Neuronal stem cell (in vitro differentiated cells): Measurements from ENCODE around the gene TRIM69.

Experiments
- DNase-seq: peaks from one replicate; pipeline ENCODE4 v3.0.0-alpha.2; 2013; ENCODE audit warnings: low spot score
- H2AFZ ChIP-seq: one replicate; pipeline ENCODE4 v1.6.1; 2013; ENCODE audit warnings: mild to moderate bottlenecking, low read length, inconsistent platforms
- H2AK5ac ChIP-seq: 2 replicates; pipeline ENCODE4 v1.6.1; 2013; ENCODE audit warnings: low read depth, mild to moderate bottlenecking, inconsistent platforms, low read length, moderate library complexity, mixed read lengths
- H2BK120ac ChIP-seq: 2 replicates; pipeline ENCODE4 v1.6.1; 2013; ENCODE audit warnings: low read depth, mild to moderate bottlenecking, inconsistent platforms, low read length, moderate library complexity, mixed read lengths
- H2BK12ac ChIP-seq: one replicate; pipeline ENCODE4 v1.6.1; 2013; ENCODE audit warnings: low read length, inconsistent platforms
- H2BK15ac ChIP-seq: 2 replicates; pipeline ENCODE4 v1.6.1; 2013; ENCODE audit warnings: mild to moderate bottlenecking, low read length, inconsistent platforms, mixed read lengths
- H2BK5ac ChIP-seq: one replicate; pipeline ENCODE4 v1.6.1; 2013; ENCODE audit warnings: inconsistent platforms, mild to moderate bottlenecking, low read length, moderate library complexity
- H3K14ac ChIP-seq: one replicate; pipeline ENCODE4 v1.6.1; 2013; ENCODE audit warnings: low read length, inconsistent platforms
- H3K18ac ChIP-seq: 2 replicates; pipeline ENCODE4 v1.6.1; 2013; ENCODE audit warnings: low read length, inconsistent platforms
- H3K23ac ChIP-seq: 2 replicates; pipeline ENCODE4 v1.6.1; 2013; ENCODE audit warnings: low read depth, mild to moderate bottlenecking, mixed read lengths, low read length, inconsistent platforms; ENCODE audit not compliant: poor library complexity
- H3K27ac ChIP-seq: replicated peaks from 3 replicates; pipeline ENCODE4 v1.5.1; 2013; ENCODE audit warnings: low read length, inconsistent platforms
- H3K27me3 ChIP-seq, 3 experiments: 2 replicates each; pipeline ENCODE4 v1.6.1; 2013; ENCODE audit warnings: low read length in 3 of 3, mild to moderate bottlenecking in 2 of 3, inconsistent platforms in 1 of 3, low read depth in 1 of 3, mixed read lengths in 1 of 3, moderate library complexity in 1 of 3; ENCODE audit not compliant: control insufficient read depth in 3 of 3, insufficient read depth in 3 of 3
- H3K36me3 ChIP-seq, 2 donors: replicated peaks in 1 of 2; 2 replicates each; pipeline ENCODE4 v1.6.1; 2013; ENCODE audit warnings: low read length in 2 of 2; ENCODE audit not compliant: control insufficient read depth in 2 of 2, insufficient read depth in 2 of 2
- H3K4ac ChIP-seq: 2 replicates; pipeline ENCODE4 v1.6.1; 2013; ENCODE audit warnings: inconsistent platforms, mild to moderate bottlenecking, low read length, moderate library complexity
- H3K4me1 ChIP-seq, 2 donors: 1 replicate in 1 of 2; 2 replicates in 1 of 2; pipeline ENCODE4 v1.6.1; 2013; ENCODE audit warnings: low read length in 2 of 2, low read depth in 1 of 2; ENCODE audit not compliant: control insufficient read depth in 2 of 2, insufficient read depth in 1 of 2
- H3K4me2 ChIP-seq: one replicate; pipeline ENCODE4 v1.6.1; 2013; ENCODE audit warnings: mild to moderate bottlenecking, low read length, inconsistent platforms; ENCODE audit not compliant: insufficient read depth, poor library complexity, severe bottlenecking
- H3K4me3 ChIP-seq, 2 donors: 2 replicates each; pipeline ENCODE4 v1.5.1; 2013; ENCODE audit warnings: low read length in 2 of 2, mild to moderate bottlenecking in 2 of 2, inconsistent platforms in 1 of 2, moderate library complexity in 1 of 2
- H3K79me1 ChIP-seq: one replicate; pipeline ENCODE4 v1.6.1; 2013; ENCODE audit warnings: low read depth, mild to moderate bottlenecking, inconsistent platforms, low read length, moderate library complexity
- H3K9ac ChIP-seq: one replicate; pipeline ENCODE4 v1.6.1; 2013; ENCODE audit warnings: mild to moderate bottlenecking, low read depth, low read length, inconsistent platforms; ENCODE audit not compliant: poor library complexity
- H3K9me3 ChIP-seq, 2 donors: replicated peaks in 1 of 2; 2 replicates each; pipeline versions ENCODE3 to v1.6.1; 2013; ENCODE audit warnings: low read length in 2 of 2, mild to moderate bottlenecking in 2 of 2, inconsistent platforms in 1 of 2, low read depth in 1 of 2, mixed read lengths in 1 of 2, moderate library complexity in 1 of 2; ENCODE audit not compliant: control insufficient read depth in 2 of 2, insufficient read depth in 1 of 2
- H4K8ac ChIP-seq: one replicate; pipeline ENCODE4 v1.6.1; 2013; ENCODE audit warnings: low read depth, mild to moderate bottlenecking, inconsistent platforms, low read length, moderate library complexity
- H4K91ac ChIP-seq: one replicate; pipeline ENCODE4 v1.6.1; 2013; ENCODE audit warnings: low read length, low read depth, mild to moderate bottlenecking, inconsistent platforms; ENCODE audit not compliant: poor library complexity
- WGBS, 2 donors: extraction: QIAGEN DNeasy Blood & Tissue Kit; methylation state at CpG; one replicate each; pipeline ENCODE4 v1.1.7; 2013; ENCODE audit warnings: missing lambda C conversion rate in 2 of 2, mixed read lengths in 1 of 2; ENCODE audit not compliant: insufficient read length in 2 of 2, insufficient replicate concordance in 1 of 2; ENCODE audit errors: extremely low coverage in 2 of 2; 5-methylcytosine and 5-hydroxymethylcytosine counted together

Gene TRIM69

DNA sequence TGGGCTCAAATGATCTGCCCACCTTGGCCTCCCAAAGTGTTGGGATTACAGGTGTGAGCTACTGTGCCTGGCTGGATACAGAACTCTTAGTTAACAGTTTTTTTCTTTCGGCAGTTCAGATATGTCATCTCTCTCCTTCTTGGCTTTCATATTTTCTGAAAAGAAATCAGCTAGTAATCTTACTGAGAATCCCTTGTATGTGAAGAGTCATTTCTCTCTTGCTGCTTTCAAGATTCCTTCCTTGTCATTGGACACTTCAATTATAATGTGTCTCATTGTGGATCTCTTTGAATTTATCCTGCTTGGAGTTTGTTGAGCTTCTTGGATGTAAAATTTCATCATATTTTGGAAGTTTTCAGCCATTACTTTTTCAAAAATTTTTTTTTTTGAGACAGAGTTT, 17.0 kb downstream of the TRIM69 start:
- Histone ChIP-seq H3K4me3 (no peak overlapping the region), H4K8ac (no peak overlapping the region), H2BK12ac (no peak overlapping the region), H2BK120ac (no peak overlapping the region), H4K91ac (no peak overlapping the region), H3K27ac (no peak overlapping the region), H3K27me3 (no peaks in the 10 kb centered on the region), H3K36me3 (no peaks in the 10 kb centered on the region), H3K4me1 (no peaks in the 10 kb centered on the region), H3K9me3 (no peaks in the 10 kb centered on the region), H2BK15ac (no peak overlapping the region), H3K79me1 (no peaks in the 10 kb centered on the region), H3K14ac (no peak overlapping the region), H3K4me2 (no peak overlapping the region), H2AFZ (no peak overlapping the region), H3K9ac (no peak overlapping the region), H3K18ac (no peak overlapping the region), H2BK5ac (no peak overlapping the region), H3K23ac (no peak overlapping the region), H2AK5ac (no peak overlapping the region), H3K4ac (no peak overlapping the region)
- WGBS, 2 donors: no CpG with 5 or more reads among the region's 1 CpG
- no peak for DNase-seq

DNA sequence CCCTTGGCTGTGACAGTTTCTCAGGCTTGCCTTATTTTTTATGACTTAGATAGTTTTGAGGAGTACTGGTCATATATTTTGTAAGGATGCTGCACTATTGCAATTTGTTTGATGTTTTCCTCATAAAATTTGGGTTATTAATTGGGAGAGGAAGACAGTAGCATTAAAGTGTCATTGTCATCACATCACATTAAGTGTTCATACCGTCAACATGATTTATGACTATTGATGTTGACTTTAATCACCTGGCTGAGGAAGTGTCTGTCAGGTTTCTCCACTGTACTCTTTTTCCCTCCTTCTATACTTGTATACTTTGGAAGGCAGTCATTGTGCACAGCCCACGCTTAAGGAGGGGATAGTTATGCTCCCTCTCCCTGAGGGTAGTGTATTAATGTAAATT, 26.9 kb downstream of the TRIM69 start:
- H4K8ac ChIP-seq: no peak overlapping the region
- H3K23ac ChIP-seq: no peak overlapping the region
- no peak overlapping the region for H3K9ac ChIP-seq
- no peaks in the 10 kb centered on the region for H3K9me3 ChIP-seq
- H3K4me2 ChIP-seq: no peak overlapping the region
- no peaks in the 10 kb centered on the region for H3K4me1 ChIP-seq
- H3K14ac ChIP-seq: no peak overlapping the region
- H3K4me3 ChIP-seq: no peak overlapping the region
- no peaks in the 10 kb centered on the region for H3K79me1 ChIP-seq
- peaks cover 0 to 8% (median 2%) of the 10 kb centered on the region in 3 experiments for H3K27me3 ChIP-seq
- no peak overlapping the region for H2BK15ac ChIP-seq
- no CpG with 5 or more reads among the region's 2 CpGs for WGBS, 2 donors
- H3K27ac ChIP-seq: no peak overlapping the region
- no peak overlapping the region for H2AFZ ChIP-seq
- no peak overlapping the region for H2BK5ac ChIP-seq
- H2AK5ac ChIP-seq: no peak overlapping the region
- H3K36me3 ChIP-seq: no peaks in the 10 kb centered on the region
- no peak overlapping the region for H4K91ac ChIP-seq
- no peak overlapping the region for H3K18ac ChIP-seq
- no peak overlapping the region for H3K4ac ChIP-seq
- no peak for DNase-seq
- no peak overlapping the region for H2BK12ac ChIP-seq
- no peak overlapping the region for H2BK120ac ChIP-seq

DNA sequence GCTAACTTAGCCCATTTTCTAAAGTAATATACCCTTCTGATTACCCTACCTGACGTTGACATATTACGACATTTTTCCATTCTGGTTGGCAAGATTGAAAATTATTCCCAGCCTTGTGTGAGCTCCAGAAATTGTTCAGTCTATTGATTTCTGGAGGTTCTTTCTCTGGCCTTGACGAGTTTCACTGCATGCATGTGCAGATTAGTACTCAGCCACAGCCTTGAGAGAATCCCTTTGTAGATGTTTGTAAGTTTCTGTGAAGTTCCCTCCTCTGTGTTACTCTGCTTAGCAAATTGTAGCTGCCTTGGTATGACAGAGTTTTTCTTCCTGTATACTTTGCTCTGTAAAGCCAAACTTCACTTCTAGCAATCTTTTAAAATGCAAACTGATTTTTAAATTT, 27.5 kb downstream of the TRIM69 start:
- Histone ChIP-seq H2BK15ac (no peak overlapping the region), H3K36me3 (no peaks in the 10 kb centered on the region), H2BK12ac (no peak overlapping the region), H3K4me2 (no peak overlapping the region), H3K9me3 (no peaks in the 10 kb centered on the region), H3K4ac (no peak overlapping the region), H3K18ac (no peak overlapping the region), H3K14ac (no peak overlapping the region), H2BK5ac (no peak overlapping the region), H3K27ac (no peak overlapping the region), H4K8ac (no peak overlapping the region), H3K9ac (no peak overlapping the region), H2AFZ (no peak overlapping the region), H3K23ac (no peak overlapping the region), H2BK120ac (no peak overlapping the region), H3K79me1 (no peaks in the 10 kb centered on the region), H3K4me1 (no peaks in the 10 kb centered on the region), H2AK5ac (no peak overlapping the region), H4K91ac (no peak overlapping the region), H3K4me3 (no peak overlapping the region), H3K27me3 (peaks cover 0 to 5% (median 2%) of the 10 kb centered on the region in 3 experiments)
- no CpG with 5 or more reads among the region's 3 CpGs for WGBS, 2 donors
- DNase-seq: no peak

DNA sequence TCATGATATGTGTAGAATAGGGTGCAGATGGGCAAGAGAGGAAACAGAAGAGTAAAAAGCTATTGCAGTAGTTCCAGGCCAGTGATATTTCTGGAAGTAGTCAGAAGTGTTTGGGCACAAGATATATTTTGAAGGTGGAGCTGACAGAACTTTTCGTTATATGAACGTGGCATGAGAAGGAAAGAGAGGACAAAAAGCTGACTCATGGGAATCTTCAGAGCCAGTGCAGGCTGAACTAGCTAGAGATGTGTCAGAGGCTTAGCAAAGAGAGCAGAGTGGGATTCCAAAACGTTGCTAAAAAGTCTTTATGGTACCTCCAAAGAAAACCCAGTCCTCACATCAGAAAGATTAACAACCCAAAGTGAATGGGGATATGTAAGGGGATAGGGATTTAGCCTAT, 28.7 kb downstream of the TRIM69 start:
- Histone ChIP-seq H2BK120ac (no peak overlapping the region), H2BK15ac (no peak overlapping the region), H3K4me2 (no peak overlapping the region), H2BK5ac (no peak overlapping the region), H3K4me1 (no peaks in the 10 kb centered on the region), H3K4me3 (no peak overlapping the region), H3K18ac (no peak overlapping the region), H3K27ac (no peak overlapping the region), H3K27me3 (peaks cover 0 to 5% (median 2%) of the 10 kb centered on the region in 3 experiments), H3K23ac (no peak overlapping the region), H3K36me3 (no peaks in the 10 kb centered on the region), H3K4ac (no peak overlapping the region), H2AK5ac (no peak overlapping the region), H2BK12ac (no peak overlapping the region), H4K91ac (no peak overlapping the region), H3K9ac (no peak overlapping the region), H3K14ac (no peak overlapping the region), H3K79me1 (no peaks in the 10 kb centered on the region), H2AFZ (no peak overlapping the region), H3K9me3 (no peaks in the 10 kb centered on the region), H4K8ac (no peak overlapping the region)
- DNase-seq: no peak
- no CpG with 5 or more reads among the region's 3 CpGs for WGBS, 2 donors
